ENCODE data around the gene KCNF1.

KCNF1 gene

DNA sequence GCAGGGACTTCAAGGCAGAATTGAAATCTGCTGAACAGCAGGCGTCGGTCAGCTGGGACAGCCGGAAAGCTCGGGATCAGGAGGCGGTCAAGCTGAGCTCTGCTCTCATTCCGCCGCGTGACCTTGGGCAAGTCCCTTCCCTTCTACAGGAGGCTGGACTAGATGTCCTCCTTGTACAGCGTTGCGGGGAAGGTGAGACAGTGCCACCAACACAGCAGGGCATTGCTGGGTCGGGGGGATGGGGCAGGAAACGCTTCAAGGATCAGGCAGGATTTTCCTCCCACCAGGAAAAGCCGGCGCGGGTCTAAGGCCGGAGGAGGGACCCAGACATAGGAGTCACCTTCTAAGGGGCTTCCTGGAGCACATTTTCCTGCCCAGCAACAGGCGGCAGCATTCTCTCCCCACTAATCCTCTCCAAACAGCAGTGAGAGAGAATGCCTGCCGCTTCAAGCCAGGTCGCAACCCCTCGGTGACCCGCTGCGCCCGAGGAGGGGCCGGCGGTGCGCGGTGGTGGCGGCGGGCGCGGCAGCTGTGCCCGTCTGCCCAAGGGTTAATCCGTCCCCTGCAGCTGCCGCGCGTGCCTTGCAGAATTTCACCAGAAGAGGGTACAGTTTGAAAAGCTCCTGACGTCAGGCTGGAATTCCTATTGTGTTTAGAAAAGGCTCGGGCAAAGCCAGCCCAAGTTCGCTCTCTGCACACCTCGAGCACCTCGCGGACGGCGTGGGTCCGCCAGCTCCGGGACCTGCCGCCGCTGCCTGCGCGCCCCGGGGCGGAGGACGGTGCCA lies at the start of gene KCNF1:
TSS of gene KCNF1 (plus strand) at position 644 of the 785 bp plus-strand sequence. CDS start 493 bp downstream, outside the sequence.
- peak; percentile 52 for DNase-seq

DNA sequence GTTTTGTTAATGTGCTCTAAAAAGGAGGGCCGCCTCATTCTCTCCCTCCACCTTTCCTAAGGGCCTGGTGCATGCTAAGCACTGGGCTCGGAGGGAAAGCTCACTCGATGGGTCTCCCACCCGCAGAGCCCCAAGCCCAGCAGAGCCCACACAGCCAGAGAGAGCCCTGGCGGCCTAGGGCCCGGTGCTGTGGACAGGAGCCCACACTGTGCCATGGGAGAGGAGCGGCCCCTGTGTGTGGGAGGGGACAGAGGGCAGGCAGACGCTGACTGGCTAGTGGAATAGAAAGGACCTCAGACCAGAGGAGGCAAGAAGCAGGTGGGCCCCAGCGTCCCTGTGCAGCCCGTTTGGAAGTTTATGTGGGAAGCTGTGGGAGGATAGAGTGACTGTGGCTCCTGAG lies 49.4 kb upstream of the KCNF1 start:
- DNase-seq: no peak

- DNase-seq: no peak
Measured at GRCh38 chr2:10863047-10863446, 48.7 kb upstream of the KCNF1 start.

DNA sequence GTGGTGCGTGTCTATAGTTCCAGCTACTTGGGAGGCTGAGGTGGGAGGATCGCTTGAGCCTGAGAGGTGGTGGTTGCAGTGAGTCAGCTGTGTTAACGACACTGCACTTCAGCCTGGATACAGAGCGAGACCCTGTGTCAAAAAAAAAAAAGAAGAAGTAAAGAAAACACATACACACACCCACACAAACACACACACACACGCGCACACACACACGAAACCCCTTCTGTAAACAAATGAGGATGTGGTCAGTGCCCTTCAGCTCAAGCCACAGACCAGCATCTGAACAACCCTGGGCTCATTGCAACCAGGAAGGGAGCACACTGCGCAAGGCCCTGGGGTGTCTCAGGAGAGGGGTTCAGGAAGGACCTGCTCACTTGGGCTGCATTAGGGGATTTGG lies 47.9 kb upstream of the KCNF1 start:
- DNase-seq: no peak

GRCh38 chr2:10864251-10864650 lies 47.5 kb upstream of the KCNF1 start:
- no peak for DNase-seq

- no peak for DNase-seq
Measured at GRCh38 chr2:10864861-10865636, 46.7 kb upstream of the KCNF1 start.

GRCh38 chr2:10865841-10866240 lies 45.9 kb upstream of the KCNF1 start:
- DNase-seq: no peak

GRCh38 chr2:10867692-10868420 lies 43.9 kb upstream of the KCNF1 start:
- DNase-seq: no peak

- no peak for DNase-seq
Measured at GRCh38 chr2:10868465-10869314, 43.0 kb upstream of the KCNF1 start.

DNA sequence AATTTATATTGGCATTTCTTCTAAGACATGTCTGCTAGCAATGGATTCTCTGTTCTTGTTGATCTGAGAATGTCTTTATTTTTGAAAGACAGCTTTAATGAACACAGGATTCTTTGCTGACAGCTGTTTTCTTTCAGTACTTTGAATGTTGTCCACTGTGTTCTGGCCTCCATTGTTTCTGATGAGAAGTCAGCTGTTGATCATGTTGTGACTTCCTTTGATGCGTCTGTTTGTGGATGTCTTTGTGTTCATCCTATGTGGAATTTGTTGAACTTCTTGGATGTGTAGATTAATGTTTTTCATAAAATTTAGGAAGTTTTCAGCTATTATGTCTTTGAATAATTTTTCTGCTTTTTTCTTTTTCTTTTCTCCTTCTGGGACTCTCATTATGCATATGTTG lies 39.8 kb upstream of the KCNF1 start:
- no peak for DNase-seq

- DNase-seq: no peak
Measured at GRCh38 chr2:10873171-10873570, 38.6 kb upstream of the KCNF1 start.

DNA sequence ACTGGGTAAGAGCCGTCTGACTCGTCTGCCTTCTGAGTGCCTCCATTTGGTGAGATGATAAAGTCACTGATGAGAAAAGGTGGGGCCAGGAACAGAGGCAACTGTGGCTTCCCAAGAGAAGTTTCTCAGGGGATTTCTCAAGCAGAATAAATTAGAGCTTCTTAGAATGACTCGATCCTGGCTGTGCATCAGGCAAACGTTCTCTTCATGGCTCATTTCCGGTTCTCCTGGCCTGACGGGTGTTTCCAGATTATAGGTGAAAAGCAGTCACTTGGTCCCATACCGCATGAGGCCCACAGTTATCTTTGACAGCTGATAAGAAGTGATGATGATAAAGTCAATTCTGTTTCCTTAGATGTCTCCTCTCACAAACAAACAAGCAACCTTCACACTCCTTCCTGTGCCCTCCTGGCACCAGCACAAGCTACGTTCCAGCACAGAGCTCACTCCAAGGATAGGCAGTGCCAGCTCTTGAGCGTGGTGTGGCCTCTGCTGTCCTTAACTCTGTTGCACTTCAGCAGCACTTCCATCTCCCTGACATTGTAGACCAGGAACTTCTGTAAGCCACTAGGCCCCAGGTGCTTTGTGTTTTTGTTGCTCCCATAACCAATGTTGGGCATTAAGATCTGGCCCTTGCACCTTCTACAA lies 37.8 kb upstream of the KCNF1 start:
- no peak for DNase-seq

GRCh38 chr2:10875126-10875525 lies 36.6 kb upstream of the KCNF1 start:
- DNase-seq: no peak

GRCh38 chr2:10876394-10876793 lies 35.3 kb upstream of the KCNF1 start:
- no peak for DNase-seq

DNA sequence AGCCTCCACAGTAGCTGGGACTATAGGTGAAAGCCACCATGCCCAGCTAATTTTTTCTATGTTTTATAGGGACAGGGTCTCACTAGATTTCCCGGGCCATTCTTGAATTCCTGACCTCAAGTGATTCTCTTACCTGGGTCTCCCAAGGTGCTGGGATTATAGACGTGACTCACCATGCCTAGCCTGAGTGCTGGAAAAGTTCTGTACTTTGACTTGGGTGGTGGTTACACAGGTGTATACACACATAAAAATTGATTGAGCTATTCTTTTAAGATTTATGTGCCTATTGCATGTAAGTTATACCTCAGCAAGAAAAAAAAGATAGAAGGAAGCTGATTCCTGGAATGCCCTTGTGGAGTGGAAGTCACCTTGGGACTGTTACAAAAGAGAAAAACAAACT lies 34.8 kb upstream of the KCNF1 start:
- no peak for DNase-seq

- DNase-seq: no peak
Measured at GRCh38 chr2:10877651-10878111, 34.1 kb upstream of the KCNF1 start.

- no peak for DNase-seq
Measured at GRCh38 chr2:10878268-10878915, 33.3 kb upstream of the KCNF1 start.

- no peak for DNase-seq
Measured at GRCh38 chr2:10879159-10879558, 32.6 kb upstream of the KCNF1 start.

DNA sequence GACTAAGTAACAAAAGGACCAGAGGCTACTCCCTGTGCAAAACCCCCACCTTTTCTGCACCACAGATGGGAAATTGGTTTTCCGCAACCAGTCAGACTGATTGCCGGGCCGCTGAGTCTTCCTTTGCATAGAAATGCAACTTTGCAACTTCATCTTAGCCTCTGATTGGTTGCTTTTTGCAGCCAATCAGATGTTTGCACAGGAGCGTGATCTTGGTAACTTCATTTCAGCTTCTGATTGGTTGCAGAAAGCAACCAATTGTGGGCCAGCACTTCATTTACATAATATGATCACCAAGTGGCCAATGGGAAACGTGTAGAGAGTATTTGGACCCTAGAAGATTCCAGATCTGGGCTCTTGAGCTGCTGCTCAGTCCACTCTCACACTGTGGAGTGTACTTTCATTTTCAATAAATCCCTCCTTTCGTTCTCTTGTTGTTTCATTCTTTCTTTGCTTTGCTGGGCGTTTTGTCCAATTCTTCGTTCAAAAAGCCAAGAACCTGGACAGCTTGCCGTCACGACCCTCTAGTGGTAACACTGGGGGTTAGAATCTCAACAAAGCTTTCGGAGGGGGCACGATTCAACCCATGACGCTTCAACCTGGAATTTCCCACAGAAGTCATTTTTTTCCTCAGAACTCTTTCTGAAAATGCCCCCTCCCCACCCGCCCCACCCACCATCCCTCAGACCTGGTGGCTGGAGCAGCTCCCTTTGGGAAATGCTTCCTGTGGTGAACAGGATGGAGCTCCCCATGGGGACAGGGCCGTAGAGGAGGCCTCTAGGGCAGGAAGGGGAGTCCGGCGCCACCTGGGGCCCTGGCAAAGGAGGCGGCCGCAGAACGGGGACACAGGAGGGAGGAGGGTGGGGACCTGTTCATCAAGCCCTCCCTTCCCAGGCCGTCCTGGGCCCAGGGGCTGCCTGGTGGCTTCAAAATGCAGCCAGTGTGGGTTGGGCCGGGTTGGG lies 31.8 kb upstream of the KCNF1 start:
- no peak for DNase-seq

Data from NCI-H2029 (cell line).